Limb (tissue), 2 donors: Measurements from ENCODE around the gene PRSS56.

Experiments used
- DNase-seq, 2 donors: peaks; one replicate each; pipeline ENCODE4 v3.0.0-alpha.2; 2016; ENCODE audit errors: extremely low spot score in 2 of 2

Gene PRSS56

GRCh38 chr2:232540441-232541041 lies 20.4 kb downstream of the PRSS56 start:
- DNase-seq = no peak

GRCh38 chr2:232541195-232541960 lies 21.2 kb downstream of the PRSS56 start:
- no peak for DNase-seq

- DNase-seq = no peak
Measured at GRCh38 chr2:232541961-232542714, 21.9 kb downstream of the PRSS56 start.

GRCh38 chr2:232542715-232543467 lies 22.7 kb downstream of the PRSS56 start:
- DNase-seq = peak in 1 of 2 donors; percentile 27

GRCh38 chr2:232543491-232543890 lies 23.3 kb downstream of the PRSS56 start:
- DNase-seq = no peak

GRCh38 chr2:232543928-232544631 lies 23.9 kb downstream of the PRSS56 start:
- DNase-seq = no peak

GRCh38 chr2:232544674-232545073 lies 24.5 kb downstream of the PRSS56 start:
- DNase-seq = no peak

- no peak for DNase-seq
Measured at GRCh38 chr2:232545511-232546375, 25.6 kb downstream of the PRSS56 start.

GRCh38 chr2:232547991-232548390 lies 27.8 kb downstream of the PRSS56 start:
- DNase-seq = no peak

GRCh38 chr2:232549655-232550353 lies 29.6 kb downstream of the PRSS56 start:
- DNase-seq = no peak

- peak; percentile 94 to 96 for DNase-seq
Measured at GRCh38 chr2:232550354-232551249, 30.4 kb downstream of the PRSS56 start, which contains the start of the genes EIF4E2 and TIGD1. EIF4E2 (plus strand) TSS chr2:232550689; CDS start chr2:232550725, 36 bp downstream. TIGD1 (minus strand) TSS chr2:232550557; CDS start chr2:232549882, 675 bp downstream.

GRCh38 chr2:232551250-232551638 lies 31.1 kb downstream of the PRSS56 start:
- no peak for DNase-seq

GRCh38 chr2:232551776-232552175 lies 31.6 kb downstream of the PRSS56 start:
- no peak for DNase-seq

GRCh38 chr2:232556426-232556825 lies 36.2 kb downstream of the PRSS56 start:
- DNase-seq = no peak

- DNase-seq = no peak
Measured at GRCh38 chr2:232562515-232563151, 42.4 kb downstream of the PRSS56 start.

GRCh38 chr2:232563580-232563979 lies 43.4 kb downstream of the PRSS56 start:
- no peak for DNase-seq

GRCh38 chr2:232567721-232568120 lies 47.5 kb downstream of the PRSS56 start:
- DNase-seq = no peak

GRCh38 chr2:232568161-232568560 lies 48.0 kb downstream of the PRSS56 start:
- no peak for DNase-seq
